Medulla oblongata (tissue), 1 donor: ENCODE results near the gene RMI2.

Experiments used
- DNase-seq: peaks from one replicate; pipeline ENCODE4 v3.0.0-alpha.2; 2015; ENCODE audit errors: extremely low spot score

Gene RMI2

GRCh38 chr16:11399261-11399831, 54.1 kb downstream of the RMI2 start:
- DNase-seq: no peak

- no peak for DNase-seq
These were observed 54.8 kb downstream of the RMI2 start for GRCh38 chr16:11400076-11400475.
